Endothelial cell of umbilical vein (primary cell): ENCODE results near the gene POP5.

ENCODE experiments used
- EZH2 ChIP-seq: IDR thresholded peaks from 2 replicates; pipeline ENCODE4 v1.6.1; 2012; ENCODE audit warnings: borderline replicate concordance, low read depth, mild to moderate bottlenecking, moderate library complexity, low read length, inconsistent platforms; ENCODE audit not compliant: severe bottlenecking
- POLR2A ChIP-seq: IDR thresholded peaks from 2 replicates; pipeline ENCODE4 v1.6.1; 2012; ENCODE audit warnings: low read depth, mild to moderate bottlenecking, control low read depth, low read length
- TF ChIP-seq, protein P1 (sequence below), 2 donors: IDR thresholded peaks; 1 replicate in 1 of 2; 2 replicates in 1 of 2; pipeline ENCODE4 v1.5.1; 2011; ENCODE audit warnings: low read length in 2 of 2, mild to moderate bottlenecking in 2 of 2, moderate library complexity in 2 of 2, control low read depth in 1 of 2, inconsistent platforms in 1 of 2, low read depth in 1 of 2; ENCODE audit not compliant: insufficient read depth in 1 of 2; ENCODE audit errors: extremely low read depth in 1 of 2

- TF ChIP-seq, protein P1, sequence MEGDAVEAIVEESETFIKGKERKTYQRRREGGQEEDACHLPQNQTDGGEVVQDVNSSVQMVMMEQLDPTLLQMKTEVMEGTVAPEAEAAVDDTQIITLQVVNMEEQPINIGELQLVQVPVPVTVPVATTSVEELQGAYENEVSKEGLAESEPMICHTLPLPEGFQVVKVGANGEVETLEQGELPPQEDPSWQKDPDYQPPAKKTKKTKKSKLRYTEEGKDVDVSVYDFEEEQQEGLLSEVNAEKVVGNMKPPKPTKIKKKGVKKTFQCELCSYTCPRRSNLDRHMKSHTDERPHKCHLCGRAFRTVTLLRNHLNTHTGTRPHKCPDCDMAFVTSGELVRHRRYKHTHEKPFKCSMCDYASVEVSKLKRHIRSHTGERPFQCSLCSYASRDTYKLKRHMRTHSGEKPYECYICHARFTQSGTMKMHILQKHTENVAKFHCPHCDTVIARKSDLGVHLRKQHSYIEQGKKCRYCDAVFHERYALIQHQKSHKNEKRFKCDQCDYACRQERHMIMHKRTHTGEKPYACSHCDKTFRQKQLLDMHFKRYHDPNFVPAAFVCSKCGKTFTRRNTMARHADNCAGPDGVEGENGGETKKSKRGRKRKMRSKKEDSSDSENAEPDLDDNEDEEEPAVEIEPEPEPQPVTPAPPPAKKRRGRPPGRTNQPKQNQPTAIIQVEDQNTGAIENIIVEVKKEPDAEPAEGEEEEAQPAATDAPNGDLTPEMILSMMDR (IDR thresholded peaks at IDR 0.05; ENCODE audit: extremely low read depth in 1 of 2, insufficient read depth in 1 of 2, low read depth in 1 of 2, low read length in 2 of 2), result no peak
- TF ChIP-seq POLR2A (no peak), EZH2 (no peak)
Observed at GRCh38 chr12:120538281-120539156, 42.7 kb downstream of the POP5 start.
